WTC11 (cell line): ENCODE results near the gene TMEM176A. TPM values are rescaled to one million over a fixed set of nuclear protein-coding genes. Genes with fewer than 3 reads are reported as not detected.
"Not testable (repeated sequence)": the region's sequence is repeated elsewhere in the genome, so short reads cannot be mapped to it uniquely, and the experiment has no call there.

Experiments used
- ATAC-seq: fragments of 200-7000 bp; cut with Tn5 transposase; 2 replicates; pipeline ENCODE4 v1.10.0; 2021; ENCODE audit warnings: mild to moderate bottlenecking, moderate library complexity
- CTCF ChIA-PET: fragments of 300-600 bp; sonication (Branson Sonifier 250); formaldehyde crosslinking; loops from one replicate; lab custom pipeline; 2021; ENCODE audit warnings: antibody characterized with exemption; lab: Charles Lee
- POLR2A ChIA-PET: fragments of 350-600 bp; sonication (Branson Sonifier 250); formaldehyde crosslinking; loops from one replicate; lab custom pipeline; 2021; ENCODE audit warnings: antibody characterized with exemption; lab: Charles Lee
- DNase-seq: peaks from one replicate; pipeline ENCODE4 v3.0.0; 2021; ENCODE audit warnings: low spot score
- H3K27ac Mint-ChIP-seq: 2 replicates; pipeline ENCODE4 v1.8.0; 2021; ENCODE audit warnings: mixed read lengths
- H3K27me3 Mint-ChIP-seq: 2 replicates; pipeline ENCODE4 v1.8.0; 2021; ENCODE audit warnings: low read depth, mild to moderate bottlenecking, moderate library complexity, mixed read lengths
- H3K36me3 Mint-ChIP-seq: 2 replicates; pipeline ENCODE4 v1.8.0; 2021; ENCODE audit warnings: mixed read lengths
- H3K4me1 Mint-ChIP-seq: 2 replicates; pipeline ENCODE4 v1.8.0; 2022; ENCODE audit warnings: mixed read lengths
- H3K4me3 Mint-ChIP-seq: 2 replicates; pipeline ENCODE4 v1.8.0; 2021; ENCODE audit warnings: mild to moderate bottlenecking, moderate library complexity, mixed read lengths
- H3K9me3 Mint-ChIP-seq: 2 replicates; pipeline ENCODE4 v1.8.0; 2021; ENCODE audit warnings: mixed read lengths
- AR ChIP-seq: fragments of 250-450 bp; sonication (Bioruptor Pico); IDR thresholded peaks from 2 replicates; pipeline ENCODE4 v1.9.0; 2021; ENCODE audit warnings: mild to moderate bottlenecking
- CREB1 ChIP-seq: sonication (generic); formaldehyde crosslinking; IDR thresholded peaks from 2 replicates; pipeline ENCODE4 v1.8.0; 2023; ENCODE audit warnings: mild to moderate bottlenecking, missing genetic modification reagents
- ESRRA ChIP-seq: sonication (generic); formaldehyde crosslinking; IDR thresholded peaks from 2 replicates; pipeline ENCODE4 v1.8.1; 2022; ENCODE audit warnings: mild to moderate bottlenecking, missing genetic modification reagents, borderline replicate concordance
- JAZF1 ChIP-seq: fragments of 250-450 bp; sonication (Bioruptor Pico); IDR thresholded peaks from 2 replicates; pipeline ENCODE4 v1.9.0; 2021; ENCODE audit warnings: moderate library complexity, mild to moderate bottlenecking, inconsistent platforms
- NR3C1 ChIP-seq: sonication (generic); formaldehyde crosslinking; conservative IDR thresholded peaks from 2 replicates; pipeline ENCODE4 v1.8.1; 2023; ENCODE audit warnings: low read depth, mild to moderate bottlenecking, missing genetic modification reagents
- RORB ChIP-seq: fragments of 250-450 bp; sonication (Bioruptor Pico); IDR thresholded peaks from 2 replicates; pipeline ENCODE4 v1.9.0; 2021; ENCODE audit warnings: mild to moderate bottlenecking
- TEAD4 ChIP-seq: sonication (generic); formaldehyde crosslinking; IDR thresholded peaks from 2 replicates; pipeline ENCODE4 v1.8.0; 2022; ENCODE audit warnings: mild to moderate bottlenecking, missing genetic modification reagents
- ZNF396 ChIP-seq: fragments of 250-450 bp; sonication (Bioruptor Pico); IDR thresholded peaks from 2 replicates; pipeline ENCODE4 v1.8.0; 2021; ENCODE audit warnings: mild to moderate bottlenecking, moderate library complexity, borderline replicate concordance
- ZNF671 ChIP-seq: fragments of 250-450 bp; sonication (Bioruptor Pico); IDR thresholded peaks from 2 replicates; pipeline ENCODE4 v1.8.0; 2021; ENCODE audit warnings: mild to moderate bottlenecking
- total RNA-seq: library from RNA; stranded (reverse); gene quantifications from 3 replicates; pipeline ENCODE4 v1.2.3, GENCODE V29; 2021
- TF ChIP-seq, protein P1 (sequence below): sonication (generic); formaldehyde crosslinking; IDR thresholded peaks from 2 replicates; pipeline ENCODE4 v1.8.1; 2023; ENCODE audit warnings: mild to moderate bottlenecking, missing genetic modification reagents, moderate library complexity
- TF ChIP-seq, protein P2 (sequence below): sonication (generic); formaldehyde crosslinking; IDR thresholded peaks from 2 replicates; pipeline ENCODE4 v1.8.0; 2023; ENCODE audit warnings: missing genetic modification reagents
- TF ChIP-seq, protein P3 (sequence below): sonication (generic); formaldehyde crosslinking; IDR thresholded peaks from 2 replicates; pipeline ENCODE4 v1.8.0; 2022; ENCODE audit warnings: mild to moderate bottlenecking, missing genetic modification reagents
- TF ChIP-seq, protein P4 (sequence below): sonication (generic); formaldehyde crosslinking; IDR thresholded peaks from 2 replicates; pipeline ENCODE4 v1.8.0; 2022; ENCODE audit warnings: mild to moderate bottlenecking, missing genetic modification reagents
- TF ChIP-seq, protein P5 (sequence below): sonication (generic); formaldehyde crosslinking; IDR thresholded peaks from 2 replicates; pipeline ENCODE4 v1.8.1; 2022; ENCODE audit warnings: missing genetic modification reagents, borderline replicate concordance
- TF ChIP-seq, protein P6 (sequence below): sonication (generic); formaldehyde crosslinking; IDR thresholded peaks from 2 replicates; pipeline ENCODE4 v1.8.1; 2022; ENCODE audit warnings: low read depth, missing genetic modification reagents, borderline replicate concordance

Gene TMEM176A
- total RNA-seq, 1 experiment from 2014 or later = 0.74 TPM

DNA sequence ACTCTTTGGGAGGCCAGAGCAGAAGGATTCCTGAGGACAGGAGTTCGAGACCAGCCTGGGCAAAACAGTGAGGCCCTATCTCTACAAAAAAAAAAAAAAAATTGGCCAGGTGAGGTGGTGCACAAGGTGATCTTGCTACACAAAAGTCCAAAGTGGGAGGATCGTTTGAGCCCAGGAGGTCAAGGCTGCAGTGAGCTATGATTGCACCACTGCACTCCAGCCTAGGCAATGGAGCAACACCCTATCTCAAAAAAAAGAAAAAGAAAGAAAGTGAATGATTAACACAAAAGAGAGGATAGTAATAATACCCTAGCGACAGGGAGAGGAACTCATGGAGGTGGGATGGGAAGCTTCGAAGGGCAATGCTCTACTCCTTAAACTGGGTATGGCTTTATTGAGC, 30.8 kb upstream of the TMEM176A start:
- TF ChIP-seq, protein P1, sequence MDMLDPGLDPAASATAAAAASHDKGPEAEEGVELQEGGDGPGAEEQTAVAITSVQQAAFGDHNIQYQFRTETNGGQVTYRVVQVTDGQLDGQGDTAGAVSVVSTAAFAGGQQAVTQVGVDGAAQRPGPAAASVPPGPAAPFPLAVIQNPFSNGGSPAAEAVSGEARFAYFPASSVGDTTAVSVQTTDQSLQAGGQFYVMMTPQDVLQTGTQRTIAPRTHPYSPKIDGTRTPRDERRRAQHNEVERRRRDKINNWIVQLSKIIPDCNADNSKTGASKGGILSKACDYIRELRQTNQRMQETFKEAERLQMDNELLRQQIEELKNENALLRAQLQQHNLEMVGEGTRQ (CRISPR knock-in tag) = no peak
- TF ChIP-seq, protein P2, sequence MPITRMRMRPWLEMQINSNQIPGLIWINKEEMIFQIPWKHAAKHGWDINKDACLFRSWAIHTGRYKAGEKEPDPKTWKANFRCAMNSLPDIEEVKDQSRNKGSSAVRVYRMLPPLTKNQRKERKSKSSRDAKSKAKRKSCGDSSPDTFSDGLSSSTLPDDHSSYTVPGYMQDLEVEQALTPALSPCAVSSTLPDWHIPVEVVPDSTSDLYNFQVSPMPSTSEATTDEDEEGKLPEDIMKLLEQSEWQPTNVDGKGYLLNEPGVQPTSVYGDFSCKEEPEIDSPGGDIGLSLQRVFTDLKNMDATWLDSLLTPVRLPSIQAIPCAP (CRISPR knock-in tag) = no peak
- TF ChIP-seq ESRRA = no peak
- no peak for TF ChIP-seq JAZF1 (CRISPR knock-in tag)
- TF ChIP-seq, protein P3, sequence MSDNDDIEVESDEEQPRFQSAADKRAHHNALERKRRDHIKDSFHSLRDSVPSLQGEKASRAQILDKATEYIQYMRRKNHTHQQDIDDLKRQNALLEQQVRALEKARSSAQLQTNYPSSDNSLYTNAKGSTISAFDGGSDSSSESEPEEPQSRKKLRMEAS = no peak
- TF ChIP-seq, all 79 proteins: peak for 0
- Mint-ChIP-seq H3K27me3 (peaks cover 13% of the 10 kb centered on the region; the same call in 1 of the 2 replicates), H3K36me3 (0 out of 2 replicates have a peak, but pooled peaks cover 2% of the 10 kb centered on the region), H3K4me1 (peaks cover 10% of the 10 kb centered on the region), H3K4me3 (no peak overlapping the region), H3K27ac (no peak overlapping the region), H3K9me3 (peaks cover 24% of the 10 kb centered on the region)
- POLR2A ChIA-PET = no interaction called here
- no peak for DNase-seq
- no peak for ATAC-seq
- CTCF ChIA-PET = interaction anchor here (0.7 to 1.2 kb wide), 2 partner anchors 10 to 216 kb away, joined by 3 to 5 read pairs; no protein-coding TSS in a partner anchor

DNA sequence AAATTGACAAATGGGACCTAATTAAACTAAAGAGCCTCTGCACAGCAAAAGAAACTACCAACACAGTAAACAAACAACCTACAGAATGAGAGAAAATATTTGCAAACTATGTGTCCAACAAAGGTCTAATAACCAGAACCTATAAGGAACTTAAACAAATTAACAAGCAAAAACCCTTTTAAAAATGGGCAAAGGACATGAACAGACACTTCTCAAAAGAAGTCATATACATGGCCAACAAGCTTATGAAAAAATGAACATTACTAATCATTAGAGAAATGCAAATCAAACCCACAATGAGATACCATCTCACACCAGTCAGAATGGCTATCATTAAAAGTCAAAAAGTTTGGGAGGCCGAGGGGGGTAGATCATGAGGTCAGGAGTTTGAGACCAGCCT, 26.4 kb upstream of the TMEM176A start:
- CTCF ChIA-PET, H3K36me3 Mint-ChIP-seq, H3K27ac Mint-ChIP-seq, ATAC-seq, H3K4me1 Mint-ChIP-seq, POLR2A ChIA-PET, DNase-seq, H3K4me3 Mint-ChIP-seq: not testable (repeated sequence)
- H3K9me3 Mint-ChIP-seq = peaks cover 27% of the 10 kb centered on the region
- H3K27me3 Mint-ChIP-seq = peaks cover 18% of the 10 kb centered on the region

- no peak overlapping the region for H3K27ac Mint-ChIP-seq
- peaks cover 16% of the 10 kb centered on the region for H3K27me3 Mint-ChIP-seq
- H3K9me3 Mint-ChIP-seq = peaks cover 18% of the 10 kb centered on the region
- TF ChIP-seq, protein P4, sequence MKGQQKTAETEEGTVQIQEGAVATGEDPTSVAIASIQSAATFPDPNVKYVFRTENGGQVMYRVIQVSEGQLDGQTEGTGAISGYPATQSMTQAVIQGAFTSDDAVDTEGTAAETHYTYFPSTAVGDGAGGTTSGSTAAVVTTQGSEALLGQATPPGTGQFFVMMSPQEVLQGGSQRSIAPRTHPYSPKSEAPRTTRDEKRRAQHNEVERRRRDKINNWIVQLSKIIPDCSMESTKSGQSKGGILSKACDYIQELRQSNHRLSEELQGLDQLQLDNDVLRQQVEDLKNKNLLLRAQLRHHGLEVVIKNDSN = no peak
- TF ChIP-seq, protein P2 (CRISPR knock-in tag) = no peak
- TF ChIP-seq, protein P5, sequence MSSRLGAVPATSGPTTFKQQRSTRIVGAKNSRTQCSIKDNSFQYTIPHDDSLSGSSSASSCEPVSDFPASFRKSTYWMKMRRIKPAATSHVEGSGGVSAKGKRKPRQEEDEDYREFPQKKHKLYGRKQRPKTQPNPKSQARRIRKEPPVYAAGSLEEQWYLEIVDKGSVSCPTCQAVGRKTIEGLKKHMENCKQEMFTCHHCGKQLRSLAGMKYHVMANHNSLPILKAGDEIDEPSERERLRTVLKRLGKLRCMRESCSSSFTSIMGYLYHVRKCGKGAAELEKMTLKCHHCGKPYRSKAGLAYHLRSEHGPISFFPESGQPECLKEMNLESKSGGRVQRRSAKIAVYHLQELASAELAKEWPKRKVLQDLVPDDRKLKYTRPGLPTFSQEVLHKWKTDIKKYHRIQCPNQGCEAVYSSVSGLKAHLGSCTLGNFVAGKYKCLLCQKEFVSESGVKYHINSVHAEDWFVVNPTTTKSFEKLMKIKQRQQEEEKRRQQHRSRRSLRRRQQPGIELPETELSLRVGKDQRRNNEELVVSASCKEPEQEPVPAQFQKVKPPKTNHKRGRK (CRISPR knock-in tag) = no peak
- TF ChIP-seq TEAD4 (CRISPR knock-in tag) = no peak
- no peak for TF ChIP-seq NR3C1
- TF ChIP-seq RORB (CRISPR knock-in tag) = no peak
- no peak for TF ChIP-seq CREB1 (CRISPR knock-in tag)
- TF ChIP-seq ZNF396 (CRISPR knock-in tag) = no peak
- no peak for TF ChIP-seq AR (CRISPR knock-in tag)
- TF ChIP-seq, protein P6, sequence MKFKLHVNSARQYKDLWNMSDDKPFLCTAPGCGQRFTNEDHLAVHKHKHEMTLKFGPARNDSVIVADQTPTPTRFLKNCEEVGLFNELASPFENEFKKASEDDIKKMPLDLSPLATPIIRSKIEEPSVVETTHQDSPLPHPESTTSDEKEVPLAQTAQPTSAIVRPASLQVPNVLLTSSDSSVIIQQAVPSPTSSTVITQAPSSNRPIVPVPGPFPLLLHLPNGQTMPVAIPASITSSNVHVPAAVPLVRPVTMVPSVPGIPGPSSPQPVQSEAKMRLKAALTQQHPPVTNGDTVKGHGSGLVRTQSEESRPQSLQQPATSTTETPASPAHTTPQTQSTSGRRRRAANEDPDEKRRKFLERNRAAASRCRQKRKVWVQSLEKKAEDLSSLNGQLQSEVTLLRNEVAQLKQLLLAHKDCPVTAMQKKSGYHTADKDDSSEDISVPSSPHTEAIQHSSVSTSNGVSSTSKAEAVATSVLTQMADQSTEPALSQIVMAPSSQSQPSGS (CRISPR knock-in tag) = no peak
- TF ChIP-seq ZNF671 (CRISPR knock-in tag) = no peak
- no peak overlapping the region for H3K4me3 Mint-ChIP-seq
- CTCF ChIA-PET = interaction anchor here (0.6 to 1.9 kb wide), 18 partner anchors 10 to 329 kb away, joined by 3 to 16 read pairs (median 4); partner anchors contain the start of gene TMEM176A
- ATAC-seq (peak; percentile 51), DNase-seq (no peak)
- POLR2A ChIA-PET = no interaction called here
- no peaks in the 10 kb centered on the region for H3K36me3 Mint-ChIP-seq
- H3K4me1 Mint-ChIP-seq = no peaks in the 10 kb centered on the region
Observed at GRCh38 chr7:150778014-150778737, 22.4 kb upstream of the TMEM176A start.
